KG1 (cell line): Measurements from ENCODE around the gene GNRH2.
"Not testable (repeated sequence)": the region's sequence is repeated elsewhere in the genome, so short reads cannot be mapped to it uniquely, and the experiment has no call there.

Experiments
- DNase-seq: peaks from one replicate; lab custom pipeline; 2025; lab: John Stamatoyannopoulos, UW

The GNRH2 gene, protein sequence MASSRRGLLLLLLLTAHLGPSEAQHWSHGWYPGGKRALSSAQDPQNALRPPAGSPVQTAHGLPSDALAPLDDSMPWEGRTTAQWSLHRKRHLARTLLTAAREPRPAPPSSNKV

DNA sequence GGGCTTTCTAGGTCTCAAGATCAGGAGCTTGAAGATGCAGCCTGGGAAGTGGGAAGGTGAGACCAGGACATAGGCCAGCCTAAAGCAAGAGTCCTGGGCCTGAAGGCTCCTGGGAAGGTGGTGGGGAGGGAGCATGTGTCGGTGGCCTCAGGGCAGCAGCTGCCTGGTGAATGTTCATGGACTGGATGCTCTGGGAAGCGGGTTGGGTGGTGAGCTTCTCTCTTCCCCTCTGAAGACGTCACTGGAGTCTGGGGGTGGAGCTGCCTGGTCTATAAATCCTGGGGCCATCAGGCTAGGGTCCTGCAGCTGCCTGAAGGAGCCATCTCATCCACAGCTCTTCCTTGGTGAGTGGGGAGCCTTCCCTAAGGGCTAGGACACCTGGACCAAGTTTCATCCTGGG is at the start of gene GNRH2:
GNRH2 (plus strand) TSS at position 301 of the 400 bp plus-strand sequence. CDS start 793 bp downstream, outside the sequence.
- no peak for DNase-seq

DNA sequence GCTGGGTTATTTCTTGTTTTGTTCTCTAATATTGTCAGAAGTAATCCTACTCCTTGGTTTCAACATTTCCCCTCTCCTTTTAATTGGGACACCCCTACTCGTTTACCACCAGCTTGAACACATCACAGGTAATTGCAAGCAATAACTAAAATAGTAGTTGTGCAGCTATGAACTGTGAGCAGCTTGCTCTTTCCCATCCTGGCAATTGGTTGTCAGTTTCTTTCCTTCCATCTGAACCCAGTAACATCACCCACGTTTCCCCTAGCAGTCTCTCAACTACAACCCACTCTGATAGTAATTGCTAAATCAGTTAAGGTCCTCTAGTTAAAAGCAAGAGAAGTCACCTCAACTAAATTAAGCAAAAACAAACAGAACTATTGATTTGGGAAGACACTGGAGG is 47.6 kb upstream of the GNRH2 start:
- no peak for DNase-seq

DNA sequence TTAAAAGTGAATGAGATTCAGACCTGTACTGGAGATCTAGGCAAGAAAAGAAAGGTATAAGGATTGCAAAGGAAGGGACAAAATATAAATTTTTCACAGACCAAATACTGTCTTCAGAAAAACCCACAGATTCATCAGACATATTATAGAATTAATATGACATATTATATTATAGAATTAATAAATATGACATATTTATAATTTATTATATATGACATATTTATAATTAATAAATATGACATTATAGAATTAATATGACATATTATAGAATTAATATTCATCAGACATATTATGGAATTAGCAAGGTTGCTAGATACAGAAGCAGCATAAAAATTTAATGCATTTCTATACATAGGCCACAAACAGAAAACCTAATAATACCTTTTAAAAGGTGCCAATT is 44.7 kb upstream of the GNRH2 start:
- DNase-seq: no peak

DNA sequence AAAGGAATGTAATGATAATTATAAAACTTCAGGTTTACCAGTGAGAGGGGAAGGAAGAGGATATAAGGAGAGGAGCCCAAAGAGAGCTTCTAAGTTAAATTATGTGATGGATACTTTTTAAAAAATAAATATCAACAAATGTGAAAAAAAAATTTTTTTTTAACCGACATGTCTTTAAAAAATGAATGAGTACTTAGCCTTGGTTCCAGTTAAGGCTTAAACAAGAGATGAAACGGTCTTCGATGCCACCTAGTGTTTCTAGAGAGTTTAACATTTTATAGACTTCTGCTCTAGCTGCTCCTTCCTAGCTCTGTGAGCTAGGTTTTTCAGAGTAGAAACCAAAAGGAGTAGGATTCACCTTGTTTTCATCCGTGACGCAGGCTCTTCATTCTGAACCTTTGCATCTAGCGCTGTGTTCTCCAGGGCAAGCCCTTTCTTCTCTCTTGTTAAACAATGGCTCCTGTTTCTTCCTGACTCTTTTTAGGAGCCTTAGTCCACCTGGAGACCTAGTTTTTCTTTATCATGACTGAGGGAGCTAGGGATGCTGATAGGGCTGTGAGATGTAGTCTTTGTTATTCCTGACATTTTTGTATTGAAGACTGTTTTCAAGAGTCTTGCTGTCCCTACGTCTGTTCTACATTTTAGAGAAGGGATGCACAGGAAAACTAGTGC is 42.4 kb upstream of the GNRH2 start:
- peak; percentile 35 for DNase-seq

DNA sequence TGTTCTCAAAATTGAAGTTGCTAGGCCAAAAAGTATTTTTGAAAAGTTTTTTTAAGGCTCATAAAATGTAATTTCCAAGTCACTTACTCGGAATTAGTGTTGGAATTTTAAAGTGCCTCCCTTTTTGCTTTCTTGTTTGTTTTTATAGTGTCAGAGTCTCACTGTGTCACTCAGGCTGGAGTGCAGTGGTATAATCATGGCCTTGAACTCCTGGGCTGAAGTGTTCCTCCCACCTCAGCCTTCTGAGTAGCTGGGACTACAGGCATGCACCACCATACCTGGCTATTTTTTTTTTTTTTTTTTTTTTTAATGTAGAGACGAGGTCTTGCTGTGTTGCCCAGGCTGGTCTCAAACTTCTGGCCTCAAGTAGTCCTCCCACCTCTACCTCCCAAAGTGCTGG is 40.0 kb upstream of the GNRH2 start:
- no peak for DNase-seq

DNA sequence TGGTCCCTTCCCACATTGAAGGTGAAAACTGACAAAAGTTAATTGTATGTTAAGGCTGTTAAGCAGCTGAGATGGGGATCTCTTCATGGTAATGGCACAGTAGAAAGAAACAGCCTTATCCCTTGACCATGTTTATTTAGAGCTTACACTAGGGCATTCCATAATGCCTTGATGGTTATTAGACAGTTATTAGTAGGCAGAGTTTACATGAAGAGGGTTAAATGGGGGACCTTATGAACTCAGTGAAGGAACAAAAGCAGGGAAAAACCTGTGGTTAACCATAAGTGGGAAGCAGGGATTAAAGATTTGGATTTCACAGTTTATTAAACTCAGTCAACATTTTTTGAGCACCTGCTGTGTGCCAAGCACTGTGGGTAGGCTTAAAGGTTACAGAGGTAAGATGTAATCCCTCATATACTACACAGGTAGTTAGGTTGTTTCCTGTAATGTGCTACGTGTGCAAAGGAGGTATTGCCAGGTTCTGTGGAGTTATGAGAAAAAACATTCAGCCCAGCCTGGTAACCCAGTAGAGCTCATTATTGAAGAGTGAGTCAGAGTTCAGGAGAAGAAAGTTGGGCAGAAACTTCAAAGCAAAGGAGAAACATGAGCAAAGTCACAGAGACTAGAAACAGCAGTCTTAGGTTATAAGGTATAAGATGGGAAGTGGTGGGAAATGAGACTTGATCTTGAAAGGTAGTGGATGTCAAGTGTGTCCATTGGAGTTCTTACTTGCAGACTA is 32.3 kb upstream of the GNRH2 start:
- no peak for DNase-seq

DNA sequence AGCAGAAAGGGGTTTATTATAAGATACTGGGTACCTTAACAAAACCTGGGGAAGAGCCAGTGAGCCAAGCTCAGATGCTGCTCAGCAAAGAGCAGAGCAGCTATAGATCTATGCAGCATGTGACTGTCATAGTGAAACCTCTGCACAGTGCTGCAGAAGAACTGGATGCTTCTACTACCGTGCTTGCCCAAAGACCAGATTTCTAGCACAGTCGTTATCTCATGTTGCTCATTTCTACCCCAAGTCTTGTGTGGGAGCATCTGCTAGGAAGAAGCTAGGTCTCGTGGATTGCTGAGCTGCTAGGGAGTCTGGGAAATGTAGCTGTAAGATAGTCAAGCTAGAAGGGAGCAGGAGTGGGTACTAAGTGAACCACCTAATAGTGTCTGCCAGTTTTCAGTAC is 31.7 kb upstream of the GNRH2 start:
- no peak for DNase-seq

DNA sequence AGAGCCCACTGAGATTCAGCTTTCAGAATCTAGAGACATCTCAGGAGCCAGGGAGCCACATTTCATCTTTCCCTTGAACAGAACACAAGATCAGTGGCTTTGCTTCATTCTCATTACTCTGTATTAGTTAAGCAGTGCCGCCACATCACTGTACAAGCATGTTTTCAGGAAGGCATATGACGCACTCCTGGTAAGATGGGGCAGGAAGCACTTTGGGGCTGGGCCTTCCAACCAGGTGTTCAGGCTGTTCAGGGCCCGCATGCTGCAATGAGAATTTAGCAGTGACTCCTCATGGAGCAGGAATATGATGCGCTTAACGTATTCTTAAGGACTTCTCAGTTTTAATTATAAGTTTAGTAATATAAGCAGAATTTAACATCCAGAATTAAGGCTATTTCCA is 29.7 kb upstream of the GNRH2 start:
- no peak for DNase-seq

DNA sequence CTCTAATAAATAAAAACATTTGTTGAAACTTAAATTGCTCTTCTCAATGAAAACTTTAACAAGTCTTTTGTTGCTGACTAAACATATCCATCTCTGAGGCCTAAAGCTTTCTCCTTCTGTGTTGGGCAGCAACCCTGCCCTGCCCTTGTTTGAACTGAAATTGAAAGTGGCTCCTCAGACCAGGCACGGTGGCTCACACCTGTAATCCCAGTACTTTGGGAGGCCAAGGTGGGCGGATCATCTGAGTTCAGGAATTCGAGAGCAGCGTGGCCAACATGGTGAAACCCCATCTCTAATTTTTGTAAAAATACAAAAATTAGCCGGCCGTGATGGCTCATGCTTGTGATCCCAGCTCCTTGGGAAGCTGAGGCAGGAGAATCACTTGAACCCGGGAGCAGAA is 29.2 kb upstream of the GNRH2 start:
- no peak for DNase-seq

DNA sequence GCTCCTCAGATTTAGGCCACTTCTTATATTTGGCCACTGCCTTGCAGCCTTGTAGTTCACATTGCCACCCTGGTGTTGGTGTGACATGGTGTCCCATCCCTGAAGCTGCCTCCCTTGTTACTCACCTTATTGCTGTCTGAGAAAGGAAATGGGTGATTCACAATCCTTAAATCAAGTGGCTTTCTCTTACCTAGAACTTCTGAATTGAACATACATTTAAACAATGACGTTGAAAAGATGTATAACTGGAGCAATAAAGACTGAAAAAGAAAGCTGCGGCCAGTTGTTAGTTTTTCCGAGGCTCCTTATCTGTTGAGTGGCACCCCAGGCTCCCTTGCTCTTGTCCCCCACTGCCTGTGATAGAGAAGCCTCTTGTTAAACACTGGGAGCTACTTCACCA is 28.8 kb upstream of the GNRH2 start:
- DNase-seq: no peak

DNA sequence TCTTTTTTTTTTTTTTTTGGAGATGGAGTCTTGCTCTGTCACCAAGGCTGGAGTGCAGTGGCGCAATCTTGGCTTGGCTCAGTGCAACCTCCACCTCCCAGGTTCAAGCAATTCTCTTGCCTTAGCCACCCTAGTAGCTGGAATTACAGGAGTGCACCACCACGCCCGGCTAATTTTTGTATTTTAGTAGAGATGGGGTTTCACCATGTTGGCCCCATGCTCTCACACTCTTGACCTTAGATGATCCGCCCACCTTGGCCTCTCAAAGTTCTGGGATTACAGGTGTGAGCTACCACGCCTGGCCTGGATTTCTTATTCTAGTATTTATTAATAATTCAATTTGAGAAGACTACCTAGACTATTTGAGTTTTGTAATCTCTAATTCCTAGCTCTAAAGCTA is 28.1 kb upstream of the GNRH2 start:
- not testable (repeated sequence) for DNase-seq

DNA sequence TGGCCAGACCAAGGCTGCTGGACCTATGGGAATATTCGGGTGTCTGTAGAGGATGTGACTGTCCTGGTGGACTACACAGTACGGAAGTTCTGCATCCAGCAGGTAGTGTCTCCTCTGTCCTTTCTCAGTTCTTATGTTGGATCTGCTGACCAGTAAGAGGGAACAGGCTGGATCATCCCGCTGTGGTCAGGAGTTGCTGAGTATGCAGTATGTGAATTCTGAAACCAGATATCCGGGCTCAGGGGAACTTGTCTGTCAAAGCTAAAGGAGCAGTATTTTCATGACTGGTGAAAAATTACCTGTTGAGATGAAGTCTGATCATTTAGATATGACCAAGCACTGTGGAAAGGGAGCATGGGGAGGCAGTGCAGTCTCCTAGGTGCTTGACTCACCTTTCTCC is 22.1 kb upstream of the GNRH2 start:
- DNase-seq: no peak

DNA sequence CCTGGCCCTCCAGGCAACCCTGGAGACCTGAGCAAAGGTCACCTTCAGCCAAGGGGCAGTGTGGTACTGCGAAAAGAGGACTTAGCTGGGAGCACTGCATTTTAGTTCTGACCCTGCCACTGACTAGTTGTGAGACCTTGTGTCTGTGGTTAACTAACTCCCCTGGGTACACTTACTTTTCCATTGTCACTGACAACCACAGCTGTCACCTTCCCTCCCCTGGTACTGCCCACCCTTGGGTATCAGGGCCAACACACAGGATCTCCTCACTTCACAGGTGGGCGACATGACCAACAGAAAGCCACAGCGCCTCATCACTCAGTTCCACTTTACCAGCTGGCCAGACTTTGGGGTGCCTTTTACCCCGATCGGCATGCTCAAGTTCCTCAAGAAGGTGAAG is 21.6 kb upstream of the GNRH2 start:
- no peak for DNase-seq

DNA sequence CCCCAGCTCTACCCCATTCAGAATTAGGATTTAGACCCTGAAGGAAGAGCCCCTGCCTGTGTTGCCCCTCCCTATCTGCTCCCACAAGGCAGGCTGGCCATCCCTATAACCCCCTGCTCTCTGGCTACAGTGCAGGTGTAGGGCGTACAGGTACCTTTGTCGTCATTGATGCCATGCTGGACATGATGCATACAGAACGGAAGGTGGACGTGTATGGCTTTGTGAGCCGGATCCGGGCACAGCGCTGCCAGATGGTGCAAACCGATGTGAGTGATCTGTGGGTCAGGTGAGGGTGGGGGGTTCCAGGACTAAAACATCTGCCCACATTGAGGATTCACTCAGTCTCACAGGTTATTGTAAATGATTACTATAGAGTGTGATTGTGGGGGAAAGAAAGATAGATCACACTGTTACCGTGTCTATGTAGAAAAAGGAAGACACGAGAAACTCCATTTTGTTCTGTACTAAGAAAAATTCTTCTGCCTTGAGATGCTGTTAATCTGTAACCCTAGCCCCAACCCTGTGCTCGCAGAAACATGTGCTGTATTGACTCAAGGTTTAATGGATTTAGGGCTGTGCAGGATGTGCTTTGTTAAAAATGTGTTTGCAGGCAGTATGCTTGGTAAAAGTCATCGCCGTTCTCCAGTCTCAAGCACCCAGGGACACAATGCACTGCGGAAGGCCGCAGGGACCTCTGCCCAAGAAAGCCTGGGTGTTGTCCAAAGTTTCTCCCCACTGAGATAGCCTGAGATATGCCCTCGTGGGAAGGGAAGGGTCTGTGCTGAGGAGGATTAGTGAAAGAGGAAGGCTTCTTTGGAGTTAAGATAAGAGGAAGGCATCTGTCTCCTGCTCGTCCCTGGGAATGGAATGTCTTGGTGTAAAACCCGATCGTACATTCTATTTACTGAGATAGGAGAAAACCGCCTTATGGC is 20.6 kb upstream of the GNRH2 start:
- DNase-seq: not testable (repeated sequence)

DNA sequence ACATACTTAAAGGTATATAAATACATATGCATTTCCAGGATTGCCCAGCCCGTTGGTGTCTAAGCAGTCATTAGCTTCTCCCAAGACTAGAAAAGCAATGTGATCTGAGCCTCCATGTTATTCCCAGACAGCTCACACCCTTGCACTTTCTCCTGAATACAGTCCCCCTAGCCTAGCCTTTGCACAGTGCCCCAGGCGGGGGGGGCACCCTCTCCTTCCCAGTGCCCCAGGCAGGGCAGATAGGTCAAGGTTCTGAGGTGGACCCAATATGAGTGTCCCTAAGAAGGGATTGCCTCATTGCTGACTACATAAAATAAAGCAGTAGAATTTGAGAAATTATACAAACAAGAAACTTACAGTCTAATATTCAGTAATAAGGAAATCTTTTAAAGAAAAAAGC is 15.4 kb upstream of the GNRH2 start:
- DNase-seq: no peak

DNA sequence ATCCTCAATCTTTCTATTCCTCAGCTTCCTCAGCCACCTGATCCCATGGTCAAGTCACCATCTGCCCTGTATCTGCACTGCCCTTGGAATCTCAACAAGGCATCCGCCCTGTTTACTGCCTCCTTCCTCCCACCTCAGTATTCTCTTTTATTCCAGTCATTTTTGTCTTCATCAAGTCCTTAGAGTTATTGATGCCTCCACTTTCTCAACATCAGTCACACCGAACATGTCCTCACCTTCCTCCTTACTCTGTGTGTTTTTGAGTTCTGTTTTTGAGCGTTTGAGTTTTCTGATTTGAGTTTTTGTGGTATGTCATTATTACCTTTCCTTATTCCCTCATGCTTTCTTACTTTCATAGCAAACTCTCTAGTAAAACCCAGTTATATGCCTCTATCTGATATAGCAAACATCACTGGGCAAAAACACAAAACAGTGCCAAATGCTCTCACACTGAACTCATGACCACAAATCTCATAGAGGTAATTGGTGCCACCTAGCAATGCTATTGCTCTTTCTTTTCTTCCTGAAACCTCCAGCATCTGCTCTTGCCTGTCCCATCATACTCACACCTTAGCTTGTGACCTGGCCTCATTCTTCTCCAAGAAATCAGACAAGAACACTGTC is 11.8 kb upstream of the GNRH2 start:
- no peak for DNase-seq

DNA sequence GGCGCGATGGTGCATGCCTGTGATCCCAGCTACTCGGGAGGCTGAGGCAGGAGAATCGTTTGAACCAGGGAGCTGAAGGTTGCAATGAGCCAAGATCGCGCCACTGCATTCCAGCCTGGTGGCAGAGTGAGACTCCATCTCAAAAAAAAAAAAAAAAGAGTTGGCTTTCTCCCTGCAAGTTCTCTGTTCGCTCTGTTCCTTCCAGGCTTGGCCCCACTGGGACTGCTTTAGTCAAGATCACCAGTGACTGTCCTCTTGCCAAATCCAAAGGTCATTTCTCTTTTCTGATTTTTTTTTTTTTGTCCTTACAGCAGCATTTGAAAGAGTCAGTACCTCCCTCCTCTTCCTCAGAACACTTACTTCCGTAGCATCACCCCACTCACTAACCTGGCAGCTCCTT is 10.8 kb upstream of the GNRH2 start:
- no peak for DNase-seq

DNA sequence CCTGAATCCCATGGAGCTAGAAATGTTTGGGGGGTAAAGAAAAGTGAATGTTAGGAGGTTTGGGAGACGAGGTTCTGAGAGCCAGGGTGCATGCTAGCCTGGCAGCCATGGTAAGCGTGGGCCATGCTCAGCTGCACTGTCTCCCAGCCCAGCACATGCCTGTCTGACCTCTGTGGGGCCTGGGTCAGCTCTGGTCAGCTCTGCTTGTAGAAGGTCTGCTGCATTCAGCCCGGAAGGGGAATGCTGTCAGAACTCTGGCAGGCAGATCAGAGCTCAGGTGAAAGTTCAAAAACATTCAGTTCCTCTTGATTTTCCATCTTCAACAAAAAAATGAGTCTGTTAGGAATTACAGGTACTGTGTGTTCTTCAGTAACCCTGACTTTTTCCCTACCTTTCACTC is 5.8 kb upstream of the GNRH2 start:
- no peak for DNase-seq

DNA sequence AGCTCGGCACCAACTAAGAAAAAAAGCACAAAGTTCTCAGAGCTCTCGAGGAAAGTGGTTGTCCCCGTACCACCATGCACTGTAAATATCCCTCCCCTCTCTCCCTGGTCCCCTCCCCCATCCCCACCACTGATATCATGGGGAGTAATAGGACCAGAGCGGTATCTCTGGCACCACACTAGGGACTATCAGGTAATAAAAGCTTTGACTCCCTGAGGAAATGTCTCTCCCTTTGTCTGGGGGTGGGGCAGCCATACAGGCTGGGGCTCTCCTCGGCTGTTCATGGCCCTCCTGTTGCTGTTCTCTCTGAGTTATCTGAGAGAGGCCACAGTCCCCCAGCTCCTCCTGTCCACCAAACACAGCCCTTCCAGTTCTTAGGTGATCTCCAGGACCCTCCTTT is 5.0 kb upstream of the GNRH2 start:
- no peak for DNase-seq

DNA sequence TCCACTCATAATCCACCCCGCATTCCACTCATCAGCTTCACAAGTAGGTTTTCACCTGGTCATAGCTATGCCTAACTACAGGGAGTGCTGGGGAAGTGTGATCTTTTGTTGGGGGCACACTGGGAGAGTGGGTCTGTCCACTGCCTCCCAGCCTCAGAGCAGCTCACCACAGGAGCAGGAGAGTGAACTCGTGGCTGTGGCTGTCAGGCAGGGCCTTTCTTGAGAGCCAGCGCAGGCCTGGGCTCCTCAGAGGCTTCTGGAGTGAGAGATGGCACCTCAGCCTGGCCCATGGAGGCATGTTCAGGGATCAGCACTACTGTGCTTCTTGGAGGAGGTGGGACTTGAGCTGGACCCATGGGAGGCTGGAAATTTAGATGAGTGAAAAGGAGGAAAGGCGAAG is 4.0 kb upstream of the GNRH2 start:
- DNase-seq: no peak

DNA sequence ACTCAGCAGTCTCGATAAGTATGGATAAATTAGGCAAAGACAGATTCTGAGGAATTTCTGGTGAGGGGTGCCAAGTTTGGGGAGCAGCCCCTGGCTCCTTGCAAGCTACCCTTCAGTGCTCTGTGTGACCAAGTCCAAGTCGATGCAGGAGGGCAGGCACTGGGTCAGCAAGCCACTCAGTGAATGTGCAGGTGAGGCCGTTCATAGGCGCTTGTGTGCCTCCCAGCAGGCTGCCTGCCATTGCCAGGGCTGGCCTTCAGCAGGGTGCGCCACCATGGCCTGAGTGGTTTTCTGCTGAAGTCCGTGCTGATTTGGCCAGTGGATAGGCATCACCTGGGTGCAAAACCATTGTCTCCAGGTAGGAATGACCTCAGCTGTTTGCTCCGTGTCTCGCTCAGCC is 3.3 kb upstream of the GNRH2 start:
- DNase-seq: no peak

DNA sequence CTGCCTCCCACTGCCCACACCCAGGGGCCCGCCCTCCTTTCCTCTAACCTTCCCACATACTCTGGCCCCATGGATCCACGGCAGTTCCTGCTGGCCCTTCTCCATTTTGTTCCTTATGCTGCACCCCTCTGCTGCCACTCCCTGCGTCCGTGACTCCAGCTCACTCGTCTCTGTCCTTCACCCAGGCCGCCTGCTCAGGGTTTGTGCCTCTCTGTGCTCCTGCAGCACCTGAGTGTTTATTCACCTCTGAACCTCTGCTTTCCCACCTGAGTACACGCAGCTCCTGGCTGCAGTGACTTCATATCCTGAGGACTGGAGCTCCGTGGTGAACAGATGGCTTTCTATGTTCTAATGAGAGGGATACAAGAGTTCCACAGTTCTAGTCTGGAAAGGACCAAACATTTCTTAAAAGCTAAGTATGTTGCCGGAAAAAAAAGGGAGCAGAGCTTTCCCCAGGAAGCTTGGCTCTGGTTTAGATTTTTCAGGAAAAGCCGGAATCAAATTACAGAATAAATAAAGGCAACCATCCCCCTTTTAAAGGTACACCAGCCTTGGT is 1.5 kb upstream of the GNRH2 start:
- no peak for DNase-seq
